GM19023 (cell line): ENCODE measurements around the gene CCDC167.

Experiments used
- ATAC-seq: cut with Tn5 transposase; IDR thresholded peaks from one replicate; pipeline ENCODE4 v1.9.1; 2021; ENCODE audit warnings: mild to moderate bottlenecking, moderate library complexity; ENCODE audit not compliant: unreplicated experiment

Gene CCDC167

DNA sequence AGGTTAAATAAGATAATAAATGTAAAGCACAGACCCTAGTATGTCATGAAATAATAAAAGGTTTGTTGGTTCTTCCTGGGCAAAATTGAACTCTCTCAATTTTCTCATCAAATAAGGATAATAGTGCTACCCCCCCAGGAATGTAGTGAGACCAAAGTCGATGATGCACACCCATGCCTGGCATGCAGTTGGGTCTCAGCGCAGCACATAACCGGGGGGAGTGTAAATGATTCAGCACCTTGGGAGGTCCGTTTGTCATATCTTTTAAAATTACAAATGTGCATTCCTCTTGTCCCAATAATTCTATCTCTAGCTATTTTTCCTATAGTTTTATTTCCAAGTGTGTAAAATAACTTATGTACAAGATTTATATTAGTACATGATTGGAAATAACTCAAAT is 31.3 kb upstream of the CCDC167 start:
- no peak for ATAC-seq

GRCh38 chr6:37530297-37530696 is 30.6 kb upstream of the CCDC167 start:
- no peak for ATAC-seq

GRCh38 chr6:37528541-37528940 is 28.8 kb upstream of the CCDC167 start:
- ATAC-seq, result no peak

DNA sequence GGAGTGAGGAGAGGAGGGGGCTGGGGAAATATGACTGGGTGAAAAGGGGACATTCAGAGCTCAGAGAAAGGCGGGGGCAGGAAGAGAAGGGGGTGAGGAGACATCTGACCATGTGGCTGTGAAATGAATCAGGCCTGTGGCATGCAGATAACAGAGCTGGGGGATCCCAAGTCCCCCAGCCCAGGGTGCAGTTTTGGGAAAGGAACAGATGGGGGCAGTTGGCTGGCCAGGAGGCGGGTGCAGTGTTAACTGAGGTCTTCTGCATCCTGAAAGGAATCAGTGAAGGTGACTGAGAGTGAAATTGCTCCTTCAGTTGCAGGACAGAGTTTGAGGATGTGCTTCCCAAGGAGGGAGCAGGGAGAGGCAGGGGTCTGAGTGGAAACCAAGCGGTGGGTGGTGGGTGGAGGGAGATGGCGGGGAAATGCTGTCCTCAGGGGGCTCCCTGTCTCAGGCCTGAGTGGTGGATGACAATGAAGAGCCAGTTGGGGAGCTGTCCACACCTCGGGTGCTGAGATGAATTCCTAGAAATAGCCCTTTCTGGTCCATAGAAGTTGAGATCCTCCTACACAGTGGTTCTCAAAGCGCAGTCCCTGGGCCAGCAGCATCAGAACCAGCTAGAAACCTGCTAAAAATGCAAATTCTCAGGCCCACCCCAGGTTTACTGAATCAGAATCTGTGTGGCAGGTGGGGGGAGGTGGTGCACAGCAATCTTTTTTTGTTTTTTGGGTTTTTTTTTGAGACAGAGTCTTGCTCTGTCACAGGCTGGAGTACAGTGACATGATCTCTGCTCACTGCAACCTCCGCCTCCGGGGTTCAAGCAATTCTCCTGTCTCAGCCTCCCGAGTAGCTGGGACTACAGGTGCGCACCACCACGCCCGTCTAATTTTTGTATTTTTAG is 26.0 kb upstream of the CCDC167 start:
- no peak for ATAC-seq

- no peak for ATAC-seq
Observed at GRCh38 chr6:37524970-37525318, 25.3 kb upstream of the CCDC167 start.

- ATAC-seq, result no peak
Observed at GRCh38 chr6:37524025-37524969, 24.6 kb upstream of the CCDC167 start.

DNA sequence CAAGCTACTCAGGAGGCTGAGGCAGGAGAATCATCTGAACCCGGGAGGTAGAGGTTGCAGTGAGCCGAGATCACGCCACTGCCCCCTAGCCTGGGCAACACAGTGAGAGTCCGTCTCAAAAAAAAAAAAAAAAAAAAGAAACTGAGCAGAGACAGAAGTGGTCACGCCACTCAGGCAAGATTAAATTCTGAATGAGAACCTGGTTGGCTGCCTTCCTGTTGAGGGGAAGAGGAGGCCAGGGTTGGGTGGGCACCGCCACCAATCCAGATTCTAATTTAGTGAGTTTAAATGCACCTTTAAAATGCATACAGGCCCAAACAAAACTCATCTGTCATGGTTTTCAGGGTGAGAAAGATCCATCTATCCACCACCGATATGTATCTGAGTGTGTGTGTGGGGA is 23.7 kb upstream of the CCDC167 start:
- ATAC-seq, result no peak

GRCh38 chr6:37522836-37523235 is 23.1 kb upstream of the CCDC167 start:
- no peak for ATAC-seq

DNA sequence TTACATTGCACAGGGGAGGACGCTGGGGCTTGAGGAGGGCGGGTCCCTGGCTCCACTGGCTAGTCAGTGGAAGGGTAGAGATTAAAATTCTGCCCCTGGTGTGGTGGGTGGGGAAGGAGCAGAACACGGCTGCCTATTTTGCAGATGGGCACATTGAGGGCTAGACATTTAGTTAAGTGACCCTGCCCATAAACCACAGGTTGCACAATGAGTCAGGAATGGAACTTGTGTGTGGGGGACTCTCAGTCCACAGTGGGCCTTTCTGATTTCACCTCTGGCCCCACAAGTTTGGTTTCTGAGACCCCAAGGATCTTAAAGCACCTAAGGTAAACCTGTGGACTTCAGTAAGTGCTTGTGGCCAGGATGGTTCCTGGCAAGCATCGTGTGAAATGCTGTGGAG is 22.0 kb upstream of the CCDC167 start:
- no peak for ATAC-seq

DNA sequence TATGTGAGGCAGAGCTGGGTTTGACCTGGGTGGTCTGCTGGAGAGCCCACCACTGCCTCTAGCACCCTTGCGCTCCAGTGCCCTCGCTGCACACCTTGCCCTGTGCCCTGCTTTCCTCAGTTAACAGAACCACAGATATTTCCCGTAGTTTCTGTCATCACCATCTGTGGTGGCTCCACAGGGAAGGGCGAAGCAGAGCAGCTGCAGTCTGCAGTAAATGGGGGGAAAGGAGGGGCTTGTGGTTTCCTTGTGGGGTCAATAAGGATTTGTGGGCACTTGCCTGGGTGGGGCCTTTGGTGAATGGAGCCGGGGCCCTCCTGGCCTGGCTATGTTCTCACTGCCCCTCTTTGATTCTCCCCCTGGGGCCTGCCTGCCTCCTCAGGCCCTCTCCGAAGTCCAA is 21.2 kb upstream of the CCDC167 start:
- no peak for ATAC-seq

GRCh38 chr6:37519461-37519860 is 19.8 kb upstream of the CCDC167 start:
- ATAC-seq, result no peak

GRCh38 chr6:37518116-37518515 is 18.4 kb upstream of the CCDC167 start:
- ATAC-seq, result no peak

DNA sequence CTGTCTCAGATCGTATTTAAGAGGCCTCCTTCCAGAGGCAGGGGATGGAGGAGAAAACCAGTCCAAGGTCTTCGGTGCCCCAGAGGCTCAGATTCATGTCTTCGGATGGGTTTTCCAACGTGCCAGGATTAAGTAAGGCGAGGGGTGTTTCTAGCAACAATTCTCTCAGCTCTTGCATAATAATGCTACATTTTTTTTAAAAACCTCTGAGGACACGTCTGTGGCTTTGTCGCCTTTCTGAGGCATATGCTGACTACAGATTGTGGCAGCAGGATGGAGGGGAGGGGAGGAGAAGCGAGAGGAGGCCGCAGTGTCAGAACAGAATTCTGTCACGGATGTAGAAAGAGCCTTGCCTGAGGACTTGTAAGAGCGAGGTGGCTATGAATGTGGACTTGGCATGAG is 17.7 kb upstream of the CCDC167 start:
- no peak for ATAC-seq

- peak; percentile 6 for ATAC-seq
Observed at GRCh38 chr6:37516920-37517405, 17.3 kb upstream of the CCDC167 start.

- peak; percentile 65 for ATAC-seq
Observed at GRCh38 chr6:37516076-37516919, 16.6 kb upstream of the CCDC167 start.

GRCh38 chr6:37515712-37516075 is 16.0 kb upstream of the CCDC167 start:
- ATAC-seq, result no peak

DNA sequence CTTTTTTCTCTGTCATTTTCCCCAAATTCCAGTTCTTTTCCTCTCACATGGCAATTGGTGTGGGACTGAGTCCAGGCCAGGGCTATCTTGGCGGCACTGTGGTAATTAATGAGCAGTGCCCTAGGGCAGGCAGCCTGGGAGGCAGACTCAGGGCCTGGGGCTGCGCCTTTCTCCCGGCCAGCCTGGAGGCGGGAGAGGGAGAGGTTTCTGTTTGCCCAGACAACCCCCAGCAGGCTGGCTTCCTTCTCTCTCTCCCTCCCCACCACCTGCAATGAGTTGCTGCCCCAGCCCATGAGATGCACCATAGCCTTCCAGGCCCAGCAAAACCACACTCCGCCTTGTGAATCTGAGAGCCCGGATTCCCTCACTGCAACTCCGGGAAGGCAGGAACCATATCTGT is 15.1 kb upstream of the CCDC167 start:
- ATAC-seq, result no peak

DNA sequence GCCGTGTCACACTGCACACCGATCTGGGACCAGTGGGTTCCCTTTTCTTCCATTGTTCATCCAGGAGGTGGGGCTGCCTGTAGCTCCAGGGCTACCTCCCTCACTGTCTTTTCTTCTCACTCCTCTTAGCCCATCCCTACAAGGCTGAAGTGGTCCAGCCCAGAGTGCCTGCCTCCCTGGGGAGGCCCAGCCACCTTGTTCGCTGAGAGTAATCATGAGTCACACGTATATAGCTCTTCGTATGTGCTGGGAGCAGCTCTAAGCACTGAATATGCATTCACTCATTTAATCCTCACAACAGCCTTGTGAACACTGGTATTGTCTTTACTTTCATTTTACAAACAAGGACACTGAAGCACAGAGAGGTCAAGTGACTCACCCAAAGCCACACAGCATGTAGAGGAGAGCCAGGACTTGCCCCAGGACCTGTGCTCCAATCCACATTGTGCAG is 14.7 kb upstream of the CCDC167 start:
- no peak for ATAC-seq

DNA sequence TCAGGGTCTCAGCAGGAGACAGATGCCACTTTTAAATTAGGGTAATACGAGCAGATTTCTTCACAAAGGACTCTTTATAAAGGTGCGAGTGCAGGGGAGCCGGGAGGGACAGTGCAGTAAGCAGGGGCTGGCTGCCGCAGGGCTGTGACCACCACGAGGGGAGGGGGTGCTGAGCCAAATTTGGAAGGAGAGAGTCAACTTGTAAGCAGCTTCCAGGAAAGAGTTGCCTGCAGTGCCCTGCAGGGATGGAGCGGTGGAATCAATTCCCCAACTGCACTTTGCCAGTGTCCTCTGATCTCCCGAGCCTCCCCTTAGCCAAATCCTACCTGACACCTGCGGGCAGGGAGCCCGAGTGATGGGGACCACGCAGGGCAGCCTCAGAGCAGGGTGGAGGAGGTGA is 13.9 kb upstream of the CCDC167 start:
- ATAC-seq, result no peak

DNA sequence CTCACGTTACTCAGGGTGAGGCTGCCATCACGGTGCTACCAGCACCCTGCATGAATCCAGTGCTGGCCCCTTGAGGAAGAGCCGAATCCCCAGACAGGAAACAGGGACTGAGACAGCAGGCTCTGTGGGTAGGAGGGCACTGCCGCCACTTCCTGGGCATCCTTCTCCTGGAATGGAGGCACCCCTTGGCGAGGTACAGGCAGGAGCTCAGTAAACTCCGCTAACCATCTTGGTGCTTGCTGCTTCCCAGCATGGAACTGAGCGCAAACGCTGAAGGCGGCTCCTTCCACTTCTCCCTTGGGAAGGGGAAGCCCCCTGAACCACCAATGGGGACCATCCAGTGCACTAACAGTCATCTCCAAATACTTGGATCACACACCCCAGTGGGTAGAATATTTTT is 13.5 kb upstream of the CCDC167 start:
- ATAC-seq, result no peak
